Measurements from ENCODE around the gene HMG20A.

Gene HMG20A

GRCh38 chr15:77529394-77530159 lies 108.9 kb downstream of the HMG20A start:
- DNase-seq (ENCODE audit: extremely low read depth, insufficient read length): no peak
- TF ChIP-seq CTCF (IDR thresholded peaks at IDR 0.05; ENCODE audit: insufficient read depth, low read length, poor library complexity, severe bottlenecking): no peak
- Histone ChIP-seq H3K4me3 (replicated peaks; ENCODE audit: low read depth, low read length) (no peak overlapping the region), H3K27me3 (replicated peaks; ENCODE audit: control insufficient read depth, insufficient read depth, low read length) (no peaks in the 10 kb centered on the region), H3K36me3 (ENCODE audit: control insufficient read depth, insufficient read depth, low read length) (no peaks in the 10 kb centered on the region; the same call in 1 of the 2 replicates)

GRCh38 chr15:77530576-77530975 lies 109.9 kb downstream of the HMG20A start:
- no peaks in the 10 kb centered on the region for H3K27me3 ChIP-seq (replicated peaks; ENCODE audit: control insufficient read depth, insufficient read depth, low read length)
- H3K36me3 ChIP-seq (ENCODE audit: control insufficient read depth, insufficient read depth, low read length): no peaks in the 10 kb centered on the region
- no peak for DNase-seq (ENCODE audit: extremely low read depth, insufficient read length)
- H3K4me3 ChIP-seq (replicated peaks; ENCODE audit: low read depth, low read length): no peak overlapping the region
- TF ChIP-seq CTCF (IDR thresholded peaks at IDR 0.05; ENCODE audit: insufficient read depth, low read length, poor library complexity, severe bottlenecking): no peak

GRCh38 chr15:77531191-77532000 lies 110.7 kb downstream of the HMG20A start:
- TF ChIP-seq CTCF (IDR thresholded peaks at IDR 0.05; ENCODE audit: insufficient read depth, low read length, poor library complexity, severe bottlenecking): no peak
- H3K27me3 ChIP-seq (replicated peaks; ENCODE audit: control insufficient read depth, insufficient read depth, low read length): no peaks in the 10 kb centered on the region
- DNase-seq (ENCODE audit: extremely low read depth, insufficient read length): no peak
- H3K36me3 ChIP-seq (ENCODE audit: control insufficient read depth, insufficient read depth, low read length): no peaks in the 10 kb centered on the region
- no peak overlapping the region for H3K4me3 ChIP-seq (replicated peaks; ENCODE audit: low read depth, low read length)

GRCh38 chr15:77532067-77532710 lies 111.5 kb downstream of the HMG20A start:
- DNase-seq (ENCODE audit: extremely low read depth, insufficient read length): no peak
- TF ChIP-seq CTCF (IDR thresholded peaks at IDR 0.05; ENCODE audit: insufficient read depth, low read length, poor library complexity, severe bottlenecking): no peak
- H3K4me3 ChIP-seq (replicated peaks; ENCODE audit: low read depth, low read length): no peak overlapping the region
- no peaks in the 10 kb centered on the region for H3K36me3 ChIP-seq (ENCODE audit: control insufficient read depth, insufficient read depth, low read length)
- no peaks in the 10 kb centered on the region for H3K27me3 ChIP-seq (replicated peaks; ENCODE audit: control insufficient read depth, insufficient read depth, low read length)

- no peak for TF ChIP-seq CTCF (IDR thresholded peaks at IDR 0.05; ENCODE audit: insufficient read depth, low read length, poor library complexity, severe bottlenecking)
- H3K36me3 ChIP-seq (ENCODE audit: control insufficient read depth, insufficient read depth, low read length): no peaks in the 10 kb centered on the region
- no peak for DNase-seq (ENCODE audit: extremely low read depth, insufficient read length)
- no peak overlapping the region for H3K4me3 ChIP-seq (replicated peaks; ENCODE audit: low read depth, low read length)
- H3K27me3 ChIP-seq (replicated peaks; ENCODE audit: control insufficient read depth, insufficient read depth, low read length): no peaks in the 10 kb centered on the region
Measured at GRCh38 chr15:77532846-77533245, 112.2 kb downstream of the HMG20A start.

All from GM06990 (cell line).